ENCODE results near the gene TLE6. TPM values are rescaled to one million over a fixed set of nuclear protein-coding genes. Genes with fewer than 3 reads are reported as not detected.
A peak's percentile ranks its signal among the peaks of the same experiment; 100 is the strongest.

The TLE6 gene
- polyA plus RNA-seq, 3 donors, result not detected

DNA sequence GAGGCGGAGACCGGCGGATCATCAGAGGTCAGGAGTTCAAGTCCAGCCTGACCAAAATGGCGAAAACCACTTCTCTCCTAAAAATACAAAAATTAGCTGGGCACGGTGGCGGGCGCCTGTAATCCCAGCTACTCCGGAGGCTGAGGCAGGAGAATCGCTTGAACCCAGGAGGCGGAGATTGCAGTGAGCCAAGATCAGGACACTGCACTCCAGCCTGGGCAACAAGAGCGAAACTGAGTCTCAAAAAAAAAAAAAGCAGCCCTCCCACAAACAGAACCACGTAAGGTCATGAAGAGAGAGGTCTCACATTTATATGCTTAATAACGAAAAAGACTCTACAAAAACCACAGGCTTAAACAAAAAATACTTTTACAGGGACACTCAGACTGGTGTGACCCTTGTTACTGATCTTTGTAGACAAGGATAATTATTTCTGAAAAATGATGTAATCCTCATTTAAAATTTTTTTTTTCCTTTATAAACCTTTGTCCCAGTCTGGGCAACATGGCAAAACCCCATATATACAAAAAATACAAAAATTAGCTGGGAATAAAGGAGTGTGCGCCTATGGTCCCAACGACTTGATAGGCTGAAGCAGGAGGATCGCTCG is 31.7 kb upstream of the TLE6 start:
- H3K4me1 Mint-ChIP-seq, result peaks cover 26% of the 10 kb centered on the region
- Histone ChIP-seq H3K4me1 (ENCODE audit: control insufficient read depth in 1 of 2, insufficient read depth in 2 of 2, low read length in 2 of 2) (peaks cover 25 to 31% of the 10 kb centered on the region in 2 donors), H3K27me3 (ENCODE audit: control insufficient read depth in 2 of 2, insufficient read depth in 2 of 2, low read length in 2 of 2) (no peaks in the 10 kb centered on the region), H3K4me2 (replicated peaks; ENCODE audit: extremely low read depth, low read length, poor library complexity, severe bottlenecking) (peak overlapping the region; percentile 92), H3K79me2 (ENCODE audit: insufficient read depth, low read length) (peaks cover 25% of the 10 kb centered on the region), H3K9me3 (replicated peaks in 1 of 2; ENCODE audit: control insufficient read depth in 1 of 2, insufficient read depth in 1 of 2, low read length in 2 of 2) (no peaks in the 10 kb centered on the region), H3K4me3 (replicated peaks in 1 of 3; ENCODE audit: low read depth in 2 of 3, low read length in 3 of 3) (peak overlapping the region; percentile 73 to 86 (median 76)), H3K9ac (ENCODE audit: insufficient read depth, low read length, poor library complexity, severe bottlenecking) (peak overlapping the region; percentile 74), H3K36me3 (replicated peaks in 1 of 2; ENCODE audit: control insufficient read depth in 1 of 2, insufficient read depth in 2 of 2, low read length in 2 of 2) (no peaks in the 10 kb centered on the region), H3K27ac (ENCODE audit: low read depth in 1 of 2, low read length in 2 of 2) (peak overlapping the region; percentile 82 to 91), H2AFZ (ENCODE audit: insufficient read depth, low read depth, low read length, poor library complexity, severe bottlenecking) (peak overlapping the region; percentile 98), H4K20me1 (ENCODE audit: insufficient read depth, low read length) (no peaks in the 10 kb centered on the region)
- peaks cover 0 to 11% (median 0%) of the 10 kb centered on the region in 3 donors for H3K27me3 Mint-ChIP-seq (ENCODE audit: low read depth in 3 of 3)
- peak overlapping the region; percentile 95 to 99 (median 97) for H3K27ac Mint-ChIP-seq
- H3K9me3 Mint-ChIP-seq, result peaks cover 0 to 12% (median 2%) of the 10 kb centered on the region in 7 donors
- peaks cover 2 to 3% of the 10 kb centered on the region in 2 donors for H3K36me3 Mint-ChIP-seq
- no peak for DNase-seq
- TF ChIP-seq, protein P1, sequence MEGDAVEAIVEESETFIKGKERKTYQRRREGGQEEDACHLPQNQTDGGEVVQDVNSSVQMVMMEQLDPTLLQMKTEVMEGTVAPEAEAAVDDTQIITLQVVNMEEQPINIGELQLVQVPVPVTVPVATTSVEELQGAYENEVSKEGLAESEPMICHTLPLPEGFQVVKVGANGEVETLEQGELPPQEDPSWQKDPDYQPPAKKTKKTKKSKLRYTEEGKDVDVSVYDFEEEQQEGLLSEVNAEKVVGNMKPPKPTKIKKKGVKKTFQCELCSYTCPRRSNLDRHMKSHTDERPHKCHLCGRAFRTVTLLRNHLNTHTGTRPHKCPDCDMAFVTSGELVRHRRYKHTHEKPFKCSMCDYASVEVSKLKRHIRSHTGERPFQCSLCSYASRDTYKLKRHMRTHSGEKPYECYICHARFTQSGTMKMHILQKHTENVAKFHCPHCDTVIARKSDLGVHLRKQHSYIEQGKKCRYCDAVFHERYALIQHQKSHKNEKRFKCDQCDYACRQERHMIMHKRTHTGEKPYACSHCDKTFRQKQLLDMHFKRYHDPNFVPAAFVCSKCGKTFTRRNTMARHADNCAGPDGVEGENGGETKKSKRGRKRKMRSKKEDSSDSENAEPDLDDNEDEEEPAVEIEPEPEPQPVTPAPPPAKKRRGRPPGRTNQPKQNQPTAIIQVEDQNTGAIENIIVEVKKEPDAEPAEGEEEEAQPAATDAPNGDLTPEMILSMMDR (IDR thresholded peaks at IDR 0.05), result no peak
- intact Hi-C loops (cut with micrococcal nuclease), result loop anchor here in 1 of 2 donors (5.0 kb wide), 1 partner anchor 103 kb away; the partner anchor contains the start of gene ZNF555
- peak overlapping the region; percentile 85 to 94 for H3K4me3 Mint-ChIP-seq
- 37% methylated on average over 5 of the region's 17 CpGs for WGBS (ENCODE audit: insufficient coverage)

DNA sequence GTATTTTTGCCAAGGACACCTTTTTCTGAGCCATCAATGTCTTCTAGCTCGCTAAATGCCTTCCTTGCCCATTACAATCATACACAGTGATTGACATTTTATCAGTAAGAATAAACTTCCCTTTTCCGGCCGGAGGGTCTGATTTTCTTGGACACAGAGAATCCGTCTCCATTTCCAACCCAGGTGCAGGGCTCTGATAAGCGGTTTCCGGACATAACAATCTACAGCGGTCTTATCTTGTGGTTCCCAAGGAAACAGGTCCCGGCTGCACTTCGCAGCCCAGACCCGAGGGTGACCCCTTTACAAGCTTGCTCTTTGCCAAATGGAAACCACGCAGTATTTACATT is 27.5 kb upstream of the TLE6 start:
- H3K4me1 Mint-ChIP-seq, result peaks cover 18% of the 10 kb centered on the region
- DNase-seq, result peak in 2 of 3 donors; percentile 15 to 29
- peaks cover 2 to 3% of the 10 kb centered on the region in 2 donors for H3K36me3 Mint-ChIP-seq
- peaks cover 0 to 9% (median 3%) of the 10 kb centered on the region in 7 donors for H3K9me3 Mint-ChIP-seq
- peak overlapping the region; percentile 82 for H3K4me2 ChIP-seq (replicated peaks; ENCODE audit: extremely low read depth, low read length, poor library complexity, severe bottlenecking)
- H3K9me3 ChIP-seq (replicated peaks in 1 of 2; ENCODE audit: control insufficient read depth in 1 of 2, insufficient read depth in 1 of 2, low read length in 2 of 2), result no peaks in the 10 kb centered on the region
- peak overlapping the region; percentile 85 for H2AFZ ChIP-seq (ENCODE audit: insufficient read depth, low read depth, low read length, poor library complexity, severe bottlenecking)
- no peaks in the 10 kb centered on the region for H3K36me3 ChIP-seq (replicated peaks in 1 of 2; ENCODE audit: control insufficient read depth in 1 of 2, insufficient read depth in 2 of 2, low read length in 2 of 2)
- peak overlapping the region; percentile 95 to 97 for H3K4me3 Mint-ChIP-seq
- H3K27me3 Mint-ChIP-seq (ENCODE audit: low read depth in 3 of 3), result peaks cover 0 to 6% (median 0%) of the 10 kb centered on the region in 3 donors
- 1% methylated on average over 9 of the region's 11 CpGs for WGBS (ENCODE audit: insufficient coverage)
- H3K79me2 ChIP-seq (ENCODE audit: insufficient read depth, low read length), result peaks cover 16% of the 10 kb centered on the region
- H4K20me1 ChIP-seq (ENCODE audit: insufficient read depth, low read length), result no peaks in the 10 kb centered on the region
- H3K4me3 ChIP-seq (replicated peaks in 1 of 3; ENCODE audit: low read depth in 2 of 3, low read length in 3 of 3), result peak overlapping the region; percentile 55 to 90 (median 62)
- H3K9ac ChIP-seq (ENCODE audit: insufficient read depth, low read length, poor library complexity, severe bottlenecking), result peak overlapping the region; percentile 77
- peak overlapping the region; percentile 97 to 99 (median 99) for H3K27ac Mint-ChIP-seq
- peaks cover 21 to 25% of the 10 kb centered on the region in 2 donors for H3K4me1 ChIP-seq (ENCODE audit: control insufficient read depth in 1 of 2, insufficient read depth in 2 of 2, low read length in 2 of 2)
- peak overlapping the region; percentile 90 to 94 for H3K27ac ChIP-seq (ENCODE audit: low read depth in 1 of 2, low read length in 2 of 2)
- TF ChIP-seq, protein P1 (IDR thresholded peaks at IDR 0.05), result no peak
- intact Hi-C loops (cut with micrococcal nuclease), result loop anchor here in 1 of 2 donors (1.0 to 10.0 kb wide), 3 partner anchors 108 to 235 kb away; partner anchors contain the start of genes NCLN and ZNF555
- H3K27me3 ChIP-seq (ENCODE audit: control insufficient read depth in 2 of 2, insufficient read depth in 2 of 2, low read length in 2 of 2), result no peaks in the 10 kb centered on the region
